MM.1S (cell line): ENCODE measurements around the gene CCNB1.

ENCODE experiments used
- DNase-seq: peaks from one replicate; pipeline ENCODE4 v3.0.0-alpha.2; 2015
- H2AFZ ChIP-seq: fragments of 300-600 bp; sonication (generic); 2 replicates; pipeline ENCODE4 v1.6.0; 2016; ENCODE audit warnings: antibody characterized with exemption, low read length
- H3F3A ChIP-seq: fragments of 300-600 bp; sonication (generic); 2 replicates; pipeline ENCODE4 v1.6.1; 2016; ENCODE audit warnings: mild to moderate bottlenecking, antibody characterized with exemption, low read length, moderate library complexity, mixed read lengths; ENCODE audit not compliant: insufficient read depth
- H3K27ac ChIP-seq: fragments of 300-600 bp; sonication (generic); 2 replicates; pipeline ENCODE4 v1.5.1; 2016; ENCODE audit warnings: mild to moderate bottlenecking, low read length
- H3K27me3 ChIP-seq: fragments of 300-600 bp; sonication (generic); replicated peaks from 2 replicates; pipeline ENCODE4 v1.6.0; 2016; ENCODE audit warnings: low read length; ENCODE audit not compliant: insufficient read depth
- H3K36me3 ChIP-seq: fragments of 300-600 bp; sonication (generic); replicated peaks from 2 replicates; pipeline ENCODE4 v1.6.1; 2016; ENCODE audit warnings: mild to moderate bottlenecking, low read length, mixed read lengths; ENCODE audit not compliant: insufficient read depth
- H3K4me1 ChIP-seq: fragments of 300-600 bp; sonication (generic); 2 replicates; pipeline ENCODE4 v1.6.1; 2016; ENCODE audit warnings: low read length, mixed read lengths
- H3K4me2 ChIP-seq: fragments of 300-600 bp; sonication (generic); 2 replicates; pipeline ENCODE4 v1.6.0; 2016; ENCODE audit warnings: low read depth, low read length
- H3K4me3 ChIP-seq: fragments of 300-600 bp; sonication (generic); 2 replicates; pipeline ENCODE4 v1.5.1; 2016; ENCODE audit warnings: low read length, mixed read lengths
- H3K79me2 ChIP-seq: fragments of 300-600 bp; sonication (generic); 2 replicates; pipeline ENCODE4 v1.6.1; 2016; ENCODE audit warnings: mixed run types, low read length, mixed read lengths
- H3K9ac ChIP-seq: fragments of 300-600 bp; sonication (generic); 2 replicates; pipeline ENCODE4 v1.6.1; 2016; ENCODE audit warnings: low read length, mixed read lengths
- H3K9me2 ChIP-seq: fragments of 300-600 bp; sonication (generic); replicated peaks from 2 replicates; pipeline ENCODE4 v1.6.1; 2016; ENCODE audit warnings: mild to moderate bottlenecking, low read length, mixed read lengths; ENCODE audit not compliant: insufficient read depth
- H3K9me3 ChIP-seq: fragments of 300-600 bp; sonication (generic); replicated peaks from 2 replicates; pipeline ENCODE4 v1.6.1; 2016; ENCODE audit warnings: mild to moderate bottlenecking, low read length, mixed read lengths; ENCODE audit not compliant: insufficient read depth
- H4K20me1 ChIP-seq: fragments of 300-600 bp; sonication (generic); 2 replicates; pipeline ENCODE4 v1.6.1; 2016; ENCODE audit warnings: mild to moderate bottlenecking, low read length, moderate library complexity, mixed read lengths; ENCODE audit not compliant: insufficient read depth
- CTCF ChIP-seq: fragments of 300-600 bp; sonication (generic); IDR thresholded peaks from 2 replicates; pipeline ENCODE4 v1.5.1; 2016; ENCODE audit warnings: antibody characterized with exemption, low read length, mixed read lengths
- EZH2 ChIP-seq: fragments of 300-600 bp; sonication (generic); optimal IDR thresholded peaks from 2 replicates; pipeline ENCODE3; 2017; ENCODE audit warnings: low read depth, mild to moderate bottlenecking, antibody characterized with exemption, low read length, mixed read lengths
- EZH2phosphoT487 ChIP-seq: fragments of 300-600 bp; sonication (generic); IDR thresholded peaks from 2 replicates; pipeline ENCODE4 v1.6.1; 2018; ENCODE audit warnings: antibody characterized with exemption, low read length

The CCNB1 gene

GRCh38 chr5:69212022-69212421 is 45.1 kb downstream of the CCNB1 start:
- peaks cover 7% of the 10 kb centered on the region; the same call in 1 of the 2 replicates for H3K4me1 ChIP-seq
- H3K9me3 ChIP-seq: no peaks in the 10 kb centered on the region
- H3K36me3 ChIP-seq: no peaks in the 10 kb centered on the region
- H3K27ac ChIP-seq: peak overlapping the region; percentile 76
- H3K4me3 ChIP-seq: peak overlapping the region; percentile 35
- no peaks in the 10 kb centered on the region for H3K79me2 ChIP-seq
- no peaks in the 10 kb centered on the region for H3K27me3 ChIP-seq
- peak overlapping the region; percentile 69 for H2AFZ ChIP-seq
- H3F3A ChIP-seq: peaks cover 14% of the 10 kb centered on the region
- H3K4me2 ChIP-seq: peak overlapping the region; percentile 73
- TF ChIP-seq EZH2 (no peak), EZH2phosphoT487 (no peak), CTCF (peak; percentile 17)
- H3K9me2 ChIP-seq: no peaks in the 10 kb centered on the region
- peak overlapping the region; percentile 61; the same call in 1 of the 2 replicates for H3K9ac ChIP-seq
- no peaks in the 10 kb centered on the region for H4K20me1 ChIP-seq
- peak; percentile 82 for DNase-seq

- Histone ChIP-seq H3K4me3 (no peak overlapping the region), H3K4me1 (peaks cover 7% of the 10 kb centered on the region; the same call in 1 of the 2 replicates), H3K9ac (no peak overlapping the region), H3K36me3 (no peaks in the 10 kb centered on the region), H4K20me1 (no peaks in the 10 kb centered on the region), H3K4me2 (no peak overlapping the region), H3K9me3 (no peaks in the 10 kb centered on the region), H3K9me2 (no peaks in the 10 kb centered on the region), H3K27ac (no peak overlapping the region), H3F3A (peaks cover 18% of the 10 kb centered on the region), H2AFZ (no peak overlapping the region), H3K27me3 (no peaks in the 10 kb centered on the region), H3K79me2 (peaks cover 6% of the 10 kb centered on the region)
- TF ChIP-seq CTCF (no peak), EZH2 (no peak), EZH2phosphoT487 (no peak)
- no peak for DNase-seq
These were observed 46.7 kb downstream of the CCNB1 start for GRCh38 chr5:69213513-69214215.

GRCh38 chr5:69217151-69217511 is 50.2 kb downstream of the CCNB1 start:
- H2AFZ ChIP-seq: peak overlapping the region; percentile 77

More at GRCh38 chr5:69217151-69217511, 50.2 kb downstream of the CCNB1 start:
- Histone ChIP-seq H3F3A (peaks cover 6% of the 10 kb centered on the region), H4K20me1 (no peaks in the 10 kb centered on the region), H3K79me2 (peaks cover 33% of the 10 kb centered on the region), H3K27ac (peak overlapping the region; percentile 29; the same call in 1 of the 2 replicates), H3K9ac (peak overlapping the region; percentile 24; the same call in 1 of the 2 replicates), H3K4me1 (no peaks in the 10 kb centered on the region), H3K9me2 (no peaks in the 10 kb centered on the region), H3K9me3 (no peaks in the 10 kb centered on the region), H3K4me3 (peak overlapping the region; percentile 82), H3K4me2 (peak overlapping the region; percentile 51), H3K27me3 (no peaks in the 10 kb centered on the region), H3K36me3 (no peaks in the 10 kb centered on the region)
- DNase-seq: peak; percentile 21
- TF ChIP-seq EZH2 (no peak), EZH2phosphoT487 (no peak), CTCF (no peak)
